ENCODE data around the gene MTERF4.

MTERF4 gene

GRCh38 chr2:241102239-241102803, at the start of gene MTERF4:
Gene MTERF4 (minus strand): TSS chr2:241102287. CDS start chr2:241102273, 14 bp downstream.
- peak; percentile 69 for DNase-seq

GRCh38 chr2:241150660-241151530, 48.8 kb upstream of the MTERF4 start:
- no peak for DNase-seq

- peak; percentile 83 for DNase-seq
Measured at GRCh38 chr2:241149925-241150659, 48.0 kb upstream of the MTERF4 start, which contains the start of gene PPP1R7. Gene PPP1R7 (plus strand): TSS chr2:241150467. CDS start chr2:241150496, 29 bp downstream.

- no peak for DNase-seq
Measured at GRCh38 chr2:241149675-241149924, 47.5 kb upstream of the MTERF4 start.

- DNase-seq: peak; percentile 95
Measured at GRCh38 chr2:241148891-241149674, 47.0 kb upstream of the MTERF4 start, which contains the start of gene PASK. Gene PASK (minus strand): TSS chr2:241149472. CDS start chr2:241143032, 6,440 bp downstream.

GRCh38 chr2:241148239-241148638, 46.2 kb upstream of the MTERF4 start:
- DNase-seq: no peak

- DNase-seq: no peak
Measured at GRCh38 chr2:241147336-241147735, 45.2 kb upstream of the MTERF4 start.

- no peak for DNase-seq
Measured at GRCh38 chr2:241146286-241146685, 44.2 kb upstream of the MTERF4 start.

- DNase-seq: no peak
Measured at GRCh38 chr2:241142593-241142992, 40.5 kb upstream of the MTERF4 start.

GRCh38 chr2:241142063-241142462, 40.0 kb upstream of the MTERF4 start:
- DNase-seq: no peak

GRCh38 chr2:241141214-241141770, 39.2 kb upstream of the MTERF4 start:
- no peak for DNase-seq

- DNase-seq: no peak
Measured at GRCh38 chr2:241140445-241140840, 38.4 kb upstream of the MTERF4 start.

GRCh38 chr2:241139531-241140444, 37.7 kb upstream of the MTERF4 start:
- no peak for DNase-seq

- DNase-seq: no peak
Measured at GRCh38 chr2:241138471-241138870, 36.4 kb upstream of the MTERF4 start.

GRCh38 chr2:241137276-241138190, 35.4 kb upstream of the MTERF4 start:
- no peak for DNase-seq

- DNase-seq: no peak
Measured at GRCh38 chr2:241136661-241137260, 34.7 kb upstream of the MTERF4 start.

- DNase-seq: no peak
Measured at GRCh38 chr2:241136191-241136590, 34.1 kb upstream of the MTERF4 start.

- no peak for DNase-seq
Measured at GRCh38 chr2:241135737-241136136, 33.6 kb upstream of the MTERF4 start.

- DNase-seq: no peak
Measured at GRCh38 chr2:241134711-241135110, 32.6 kb upstream of the MTERF4 start.

GRCh38 chr2:241133436-241133820, 31.3 kb upstream of the MTERF4 start:
- no peak for DNase-seq
